Measurements from ENCODE around the gene PTPRM.

DNA sequence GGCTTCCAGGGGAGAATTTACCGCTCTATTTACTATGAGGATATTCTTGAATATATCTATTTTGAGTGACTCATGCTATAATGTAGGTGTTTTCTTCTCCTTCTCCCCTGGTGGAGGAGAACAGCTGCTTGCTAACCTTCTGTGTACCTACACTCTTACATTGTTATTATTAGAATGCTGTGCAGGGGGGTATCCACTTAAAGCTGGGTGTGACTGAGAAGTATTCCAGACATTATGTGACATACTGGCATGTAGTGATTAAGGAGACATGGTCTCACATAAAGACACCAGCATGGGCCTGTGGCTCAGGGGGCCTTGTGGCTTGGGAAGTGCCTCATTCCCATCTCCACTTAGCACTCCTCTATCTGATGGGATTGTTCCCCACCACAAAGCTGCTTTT, 287.9 kb downstream of the PTPRM start:
- TF ChIP-seq, protein P1, sequence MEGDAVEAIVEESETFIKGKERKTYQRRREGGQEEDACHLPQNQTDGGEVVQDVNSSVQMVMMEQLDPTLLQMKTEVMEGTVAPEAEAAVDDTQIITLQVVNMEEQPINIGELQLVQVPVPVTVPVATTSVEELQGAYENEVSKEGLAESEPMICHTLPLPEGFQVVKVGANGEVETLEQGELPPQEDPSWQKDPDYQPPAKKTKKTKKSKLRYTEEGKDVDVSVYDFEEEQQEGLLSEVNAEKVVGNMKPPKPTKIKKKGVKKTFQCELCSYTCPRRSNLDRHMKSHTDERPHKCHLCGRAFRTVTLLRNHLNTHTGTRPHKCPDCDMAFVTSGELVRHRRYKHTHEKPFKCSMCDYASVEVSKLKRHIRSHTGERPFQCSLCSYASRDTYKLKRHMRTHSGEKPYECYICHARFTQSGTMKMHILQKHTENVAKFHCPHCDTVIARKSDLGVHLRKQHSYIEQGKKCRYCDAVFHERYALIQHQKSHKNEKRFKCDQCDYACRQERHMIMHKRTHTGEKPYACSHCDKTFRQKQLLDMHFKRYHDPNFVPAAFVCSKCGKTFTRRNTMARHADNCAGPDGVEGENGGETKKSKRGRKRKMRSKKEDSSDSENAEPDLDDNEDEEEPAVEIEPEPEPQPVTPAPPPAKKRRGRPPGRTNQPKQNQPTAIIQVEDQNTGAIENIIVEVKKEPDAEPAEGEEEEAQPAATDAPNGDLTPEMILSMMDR (IDR thresholded peaks at IDR 0.05): no peak
- TF ChIP-seq POLR2A (IDR thresholded peaks at IDR 0.05): no peak

Data from lower leg skin (tissue), 3 donors.